Measurements from ENCODE around the gene GSTA4.

DNA sequence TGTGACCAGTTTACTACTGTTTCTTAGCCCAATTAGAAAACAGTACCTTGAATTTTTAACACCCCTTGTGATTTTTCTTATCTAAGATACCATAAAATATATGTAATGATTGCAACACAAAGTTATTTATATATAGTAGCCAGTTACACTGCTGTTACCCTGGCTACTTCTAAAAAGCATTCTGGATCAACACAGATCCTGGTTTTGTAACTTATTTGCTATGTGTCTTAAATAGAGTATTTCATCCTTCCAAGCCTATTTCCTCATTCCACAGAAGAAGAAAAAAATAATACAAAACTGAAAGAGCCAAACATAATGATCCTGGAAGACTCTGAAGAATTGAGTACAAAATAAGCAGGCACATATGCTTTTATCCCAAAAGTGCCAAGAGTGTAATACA is 19.0 kb upstream of the GSTA4 start:
- TF ChIP-seq, protein P1, sequence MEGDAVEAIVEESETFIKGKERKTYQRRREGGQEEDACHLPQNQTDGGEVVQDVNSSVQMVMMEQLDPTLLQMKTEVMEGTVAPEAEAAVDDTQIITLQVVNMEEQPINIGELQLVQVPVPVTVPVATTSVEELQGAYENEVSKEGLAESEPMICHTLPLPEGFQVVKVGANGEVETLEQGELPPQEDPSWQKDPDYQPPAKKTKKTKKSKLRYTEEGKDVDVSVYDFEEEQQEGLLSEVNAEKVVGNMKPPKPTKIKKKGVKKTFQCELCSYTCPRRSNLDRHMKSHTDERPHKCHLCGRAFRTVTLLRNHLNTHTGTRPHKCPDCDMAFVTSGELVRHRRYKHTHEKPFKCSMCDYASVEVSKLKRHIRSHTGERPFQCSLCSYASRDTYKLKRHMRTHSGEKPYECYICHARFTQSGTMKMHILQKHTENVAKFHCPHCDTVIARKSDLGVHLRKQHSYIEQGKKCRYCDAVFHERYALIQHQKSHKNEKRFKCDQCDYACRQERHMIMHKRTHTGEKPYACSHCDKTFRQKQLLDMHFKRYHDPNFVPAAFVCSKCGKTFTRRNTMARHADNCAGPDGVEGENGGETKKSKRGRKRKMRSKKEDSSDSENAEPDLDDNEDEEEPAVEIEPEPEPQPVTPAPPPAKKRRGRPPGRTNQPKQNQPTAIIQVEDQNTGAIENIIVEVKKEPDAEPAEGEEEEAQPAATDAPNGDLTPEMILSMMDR (IDR thresholded peaks at IDR 0.05 in 8 of 11, conservative IDR thresholded peaks at IDR 0.05 in 3 of 11): no peak
- TF ChIP-seq POLR2A (IDR thresholded peaks at IDR 0.05) (no peak), POLR2AphosphoS5 (IDR thresholded peaks at IDR 0.05) (no peak)

Measured in spleen (tissue), 7 donors.